ENCODE results near the gene CACNA1C. TPM values are rescaled to one million over a fixed set of nuclear protein-coding genes. Genes with fewer than 3 reads are reported as not detected.
"Not testable (repeated sequence)": the region's sequence is repeated elsewhere in the genome, so short reads cannot be mapped to it uniquely, and the experiment has no call there.

The CACNA1C gene
- total RNA-seq, 1 donor from 2014 or later: 171 TPM

- intact Hi-C loops (cut with DNase I): no loop called here
- ATAC-seq (no peak), DNase-seq (ENCODE audit: missing footprints) (no peak)
Observed at GRCh38 chr12:2691345-2692071, 638.7 kb downstream of the CACNA1C start.

DNA sequence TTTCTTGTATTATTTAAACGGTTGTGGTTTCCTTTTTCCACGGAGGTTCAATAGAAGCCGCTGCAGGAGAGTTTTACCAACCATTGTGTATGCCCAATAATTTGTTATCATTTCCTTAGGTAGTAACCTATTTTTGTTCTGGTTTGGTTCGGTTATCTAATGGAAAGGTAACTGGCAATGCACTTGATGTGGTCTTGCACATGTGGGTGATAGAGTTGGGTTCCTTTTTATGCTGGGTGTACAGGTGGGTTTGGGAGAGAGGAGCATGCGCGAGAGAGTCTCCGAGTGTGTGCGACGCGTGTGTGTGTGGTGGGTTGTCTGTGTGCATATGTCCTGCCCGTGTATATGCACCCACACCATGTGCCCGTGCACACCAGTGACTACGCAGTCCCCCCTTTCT lies 639.3 kb downstream of the CACNA1C start:
- ATAC-seq (no peak), DNase-seq (ENCODE audit: missing footprints) (no peak)
- intact Hi-C loops (cut with DNase I): no loop called here

DNA sequence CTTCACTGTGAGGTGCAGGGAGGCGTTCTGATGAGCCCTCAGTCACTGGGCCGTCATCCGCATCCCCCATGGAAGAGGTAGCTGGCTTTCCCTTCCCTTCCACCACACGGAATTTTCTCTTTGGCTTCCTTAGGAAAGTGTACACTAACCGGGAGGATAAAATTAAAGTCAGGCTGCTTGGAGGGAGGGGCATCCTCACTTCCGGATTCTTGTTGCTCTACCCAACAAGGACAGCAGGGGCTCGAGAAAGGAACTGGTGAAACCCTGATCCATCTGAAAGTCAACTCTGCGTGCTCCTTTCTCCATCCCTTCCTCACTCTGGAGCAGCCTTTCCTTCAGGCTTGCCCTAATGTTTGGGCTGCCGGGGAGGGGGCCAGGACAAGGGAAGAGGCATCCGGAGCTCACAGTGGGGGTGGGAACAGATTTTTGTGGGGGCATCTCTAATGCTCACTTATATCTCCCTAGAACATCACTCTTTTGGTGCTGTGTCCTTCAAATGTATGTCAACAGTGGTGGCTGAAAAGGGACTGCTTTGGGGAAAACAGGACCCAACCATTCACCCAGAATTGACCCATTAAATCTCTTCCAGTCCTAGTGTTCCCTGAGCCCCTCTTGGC lies 640.6 kb downstream of the CACNA1C start:
- no peak for DNase-seq (ENCODE audit: missing footprints)
- no peak for ATAC-seq
- intact Hi-C loops (cut with DNase I): no loop called here

DNA sequence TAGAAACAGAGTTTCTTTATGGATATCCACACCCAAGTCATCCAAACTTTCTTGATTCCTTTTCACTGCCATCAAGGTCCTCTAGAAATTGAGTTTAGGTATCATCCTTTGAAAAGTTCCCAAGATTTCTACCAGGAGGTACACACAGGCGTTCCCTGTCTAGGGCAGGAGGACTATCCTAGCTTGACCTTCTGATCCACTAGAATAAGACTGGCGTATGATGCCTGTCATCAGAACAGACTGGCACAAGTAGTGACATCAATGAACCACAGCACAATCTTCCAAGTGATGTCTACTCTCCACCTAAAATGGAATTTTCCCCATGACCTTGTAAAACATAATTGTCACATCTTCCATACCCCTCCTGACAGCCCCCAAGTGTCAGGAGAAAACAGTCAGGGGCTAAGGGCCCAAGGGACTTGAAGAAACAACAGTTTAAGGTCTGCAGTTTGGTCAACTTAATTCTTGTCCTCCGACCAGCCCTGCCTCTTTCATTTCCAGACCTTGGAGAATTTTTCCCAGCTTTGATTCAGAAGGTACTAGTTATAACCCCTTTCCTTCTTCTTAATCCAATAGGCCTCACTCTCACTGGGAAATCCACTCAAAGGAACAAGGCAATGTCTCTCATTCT lies 641.3 kb downstream of the CACNA1C start:
- intact Hi-C loops (cut with DNase I): no loop called here
- ATAC-seq: no peak

DNA sequence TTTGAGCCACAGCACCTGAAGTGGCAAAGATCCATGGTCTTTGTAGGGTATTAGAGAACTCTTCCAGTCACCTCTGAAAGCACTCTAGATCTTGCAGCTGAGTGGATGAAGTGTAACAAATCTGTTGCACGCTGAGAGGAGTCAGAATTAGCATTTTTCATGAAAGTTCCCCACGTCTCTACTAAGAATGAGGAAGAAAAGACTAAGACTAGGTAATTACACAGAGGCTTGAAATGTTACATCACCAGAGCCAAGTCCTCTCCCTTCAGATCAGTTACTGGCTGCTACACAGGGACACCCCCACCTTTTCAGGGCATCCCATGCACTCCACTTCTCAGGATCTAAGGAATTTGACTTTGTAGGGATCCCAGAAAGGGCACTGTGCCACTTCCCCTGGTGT lies 643.3 kb downstream of the CACNA1C start:
- intact Hi-C loops (cut with DNase I): no loop called here
- ATAC-seq (no peak), DNase-seq (ENCODE audit: missing footprints) (no peak)

More for the DNA sequence above, 641.3 kb downstream of the CACNA1C start:
- no peak for DNase-seq (ENCODE audit: missing footprints)

GRCh38 chr12:2697057-2697800 lies 644.4 kb downstream of the CACNA1C start:
- intact Hi-C loops (cut with DNase I): no loop called here
- peak; percentile 21 for ATAC-seq

DNA sequence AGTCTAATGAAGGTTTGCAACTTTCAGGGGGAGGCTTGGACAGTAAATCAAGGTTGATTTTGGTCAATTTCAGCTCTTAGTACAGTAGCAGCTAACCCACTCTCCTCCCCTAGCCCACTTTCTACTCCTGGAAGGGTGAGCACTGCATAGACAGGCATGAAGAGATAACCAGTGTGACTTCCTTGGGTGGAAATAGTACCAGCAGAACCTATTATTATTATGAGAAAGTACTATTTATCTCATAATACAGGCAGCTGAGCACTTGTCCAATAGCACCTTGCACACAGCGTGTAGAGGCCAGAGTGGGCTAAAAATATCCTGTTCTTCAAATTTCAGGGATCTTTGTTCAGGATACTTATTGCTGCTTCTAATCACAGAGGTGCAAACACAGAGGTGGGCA lies 645.8 kb downstream of the CACNA1C start:
- ATAC-seq (no peak), DNase-seq (ENCODE audit: missing footprints) (no peak)
- intact Hi-C loops (cut with DNase I): no loop called here

More at GRCh38 chr12:2697057-2697800, 644.4 kb downstream of the CACNA1C start:
- no peak for DNase-seq (ENCODE audit: missing footprints)

DNA sequence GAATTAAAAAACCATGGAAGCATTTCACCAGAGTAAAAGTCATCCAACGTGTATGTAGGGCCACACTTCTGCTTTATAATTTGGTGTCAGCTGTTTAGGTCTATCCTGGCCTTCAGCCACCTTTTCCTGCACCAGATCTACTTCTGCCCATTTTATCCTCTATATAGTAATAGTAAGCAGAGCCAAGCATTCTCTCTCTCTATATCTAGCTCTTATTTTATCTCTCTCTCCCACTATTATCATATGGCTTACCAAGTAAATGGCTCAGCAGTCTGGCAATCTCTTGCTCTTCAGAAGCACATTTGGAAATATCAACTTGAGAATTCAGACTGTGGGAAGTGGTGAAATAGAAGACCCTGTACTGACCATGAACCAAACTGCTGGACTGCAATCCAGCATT lies 657.9 kb downstream of the CACNA1C start:
- ATAC-seq (no peak), DNase-seq (ENCODE audit: missing footprints) (no peak)
- intact Hi-C loops (cut with DNase I): no loop called here

DNA sequence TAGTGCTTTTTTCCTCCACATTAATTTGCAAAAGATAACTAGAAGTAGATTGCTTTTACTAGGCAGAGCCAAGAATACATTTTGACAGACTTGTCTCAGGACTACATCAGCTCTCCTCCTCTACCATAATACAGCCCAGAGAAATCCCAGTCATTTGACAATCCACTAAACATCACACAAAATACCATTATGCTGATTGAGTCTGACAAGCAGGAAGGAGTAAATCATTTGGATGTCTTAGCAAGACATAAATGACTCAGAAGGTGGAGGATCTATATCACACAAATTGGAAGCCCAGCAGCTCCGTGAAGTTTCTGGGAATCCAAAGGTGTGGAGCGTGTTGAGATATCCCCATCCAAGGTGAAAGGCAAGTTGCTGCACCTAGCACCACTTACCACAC lies 666.6 kb downstream of the CACNA1C start:
- ATAC-seq: no peak
- intact Hi-C loops (cut with DNase I): no loop called here
- DNase-seq (ENCODE audit: missing footprints): no peak

DNA sequence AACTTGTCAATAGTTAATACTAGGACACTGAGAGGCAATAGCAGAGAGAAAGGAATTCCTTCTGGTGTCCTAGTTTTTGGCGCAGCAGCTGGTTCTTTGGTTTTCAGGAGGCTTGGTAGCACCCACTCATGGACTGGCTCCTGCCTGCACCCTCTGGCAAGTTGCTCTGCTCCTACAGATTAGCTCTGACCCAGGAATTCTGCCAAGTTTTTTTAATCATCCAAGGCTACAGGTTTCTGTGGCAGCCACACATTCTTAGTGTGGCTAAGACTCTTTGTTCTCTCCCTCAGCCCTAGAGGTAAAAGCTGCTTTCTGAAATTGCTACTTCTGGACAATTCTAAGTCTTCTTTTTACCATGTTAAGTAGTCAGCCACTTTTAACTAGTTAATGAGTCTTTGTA lies 670.0 kb downstream of the CACNA1C start:
- DNase-seq (ENCODE audit: missing footprints) (no peak), ATAC-seq (no peak)
- intact Hi-C loops (cut with DNase I): no loop called here

- intact Hi-C loops (cut with DNase I): no loop called here
- ATAC-seq (no peak), DNase-seq (ENCODE audit: missing footprints) (no peak)
Observed at GRCh38 chr12:2732290-2732689, 679.5 kb downstream of the CACNA1C start.

DNA sequence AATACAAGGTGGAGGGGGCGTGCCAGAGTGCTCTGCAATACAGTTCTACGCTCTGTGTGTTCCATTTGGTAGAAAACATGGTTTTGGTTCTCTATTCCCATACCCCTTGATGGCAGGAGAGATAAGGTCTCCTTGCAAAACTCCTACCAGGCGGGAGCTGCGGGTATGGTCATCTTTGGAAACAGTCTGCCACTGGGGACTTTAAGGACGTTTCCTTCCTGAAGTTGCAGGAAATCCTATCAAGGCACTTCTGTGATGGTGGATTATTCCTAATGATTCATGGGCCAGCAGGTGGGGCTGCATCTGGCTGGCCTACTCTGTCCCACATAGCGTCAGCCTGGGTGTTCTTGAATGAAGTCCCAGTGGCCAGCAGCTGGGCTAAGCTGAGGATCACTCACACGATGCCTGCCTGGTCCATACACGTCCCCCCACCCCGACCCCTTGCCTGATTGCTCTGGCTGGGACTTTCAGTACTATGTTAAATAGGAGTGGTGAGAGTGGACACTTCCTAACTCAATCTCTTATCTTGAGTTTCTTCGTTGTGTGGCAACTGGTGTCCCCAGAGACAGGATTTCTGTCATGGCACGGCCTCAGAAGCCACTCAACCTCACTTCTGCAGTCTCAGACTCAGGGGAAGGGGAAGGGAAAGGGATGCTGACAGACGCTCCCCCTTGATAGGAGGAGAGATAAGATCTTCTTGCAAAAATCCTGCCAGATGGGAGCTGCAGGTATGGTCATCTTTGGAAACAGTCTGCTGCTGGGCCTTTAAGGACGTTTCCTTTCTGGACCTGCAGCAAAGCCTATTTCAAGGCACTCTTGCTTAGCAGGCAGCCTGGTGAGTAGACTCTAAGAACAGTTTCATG lies 680.9 kb downstream of the CACNA1C start:
- DNase-seq (ENCODE audit: missing footprints) (no peak), ATAC-seq (no peak)
- intact Hi-C loops (cut with DNase I): no loop called here

GRCh38 chr12:2735432-2735831 lies 682.6 kb downstream of the CACNA1C start:
- intact Hi-C loops (cut with DNase I): no loop called here
- ATAC-seq: no peak

DNA sequence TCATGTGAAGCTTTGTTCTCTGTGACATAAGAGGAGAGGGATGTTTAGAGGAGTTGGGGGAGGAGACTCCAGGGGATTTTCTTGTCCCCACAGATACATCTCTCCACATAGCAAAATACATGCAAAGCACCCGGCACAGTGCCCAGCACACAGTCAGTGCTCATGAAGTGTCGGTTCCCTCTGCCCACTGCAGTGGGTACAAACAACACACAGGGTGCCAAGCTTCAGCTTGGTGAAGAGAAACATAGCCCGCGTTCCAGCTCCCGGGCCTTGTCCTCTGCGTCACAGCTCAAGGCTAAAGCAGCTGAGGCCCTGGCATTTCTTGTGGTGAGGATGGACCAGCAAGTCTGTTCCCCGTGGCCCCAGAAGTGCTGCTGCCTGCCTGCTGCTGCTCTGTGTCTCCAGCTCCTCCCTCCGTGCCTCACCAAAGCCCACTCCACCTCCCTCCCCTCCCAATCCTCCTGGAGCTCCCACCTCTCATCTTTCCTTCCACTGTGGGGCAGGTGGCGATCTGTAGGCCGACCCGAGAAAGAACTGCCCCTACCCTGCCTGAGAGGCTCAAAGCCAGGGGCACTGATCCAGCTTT lies 685.0 kb downstream of the CACNA1C start:
- intact Hi-C loops (cut with DNase I): no loop called here
- DNase-seq (ENCODE audit: missing footprints) (no peak), ATAC-seq (no peak)

More at GRCh38 chr12:2735432-2735831, 682.6 kb downstream of the CACNA1C start:
- DNase-seq (ENCODE audit: missing footprints): no peak

- DNase-seq (ENCODE audit: missing footprints) (no peak), ATAC-seq (no peak)
- intact Hi-C loops (cut with DNase I): no loop called here
Observed at GRCh38 chr12:2739069-2739468, 686.3 kb downstream of the CACNA1C start.

DNA sequence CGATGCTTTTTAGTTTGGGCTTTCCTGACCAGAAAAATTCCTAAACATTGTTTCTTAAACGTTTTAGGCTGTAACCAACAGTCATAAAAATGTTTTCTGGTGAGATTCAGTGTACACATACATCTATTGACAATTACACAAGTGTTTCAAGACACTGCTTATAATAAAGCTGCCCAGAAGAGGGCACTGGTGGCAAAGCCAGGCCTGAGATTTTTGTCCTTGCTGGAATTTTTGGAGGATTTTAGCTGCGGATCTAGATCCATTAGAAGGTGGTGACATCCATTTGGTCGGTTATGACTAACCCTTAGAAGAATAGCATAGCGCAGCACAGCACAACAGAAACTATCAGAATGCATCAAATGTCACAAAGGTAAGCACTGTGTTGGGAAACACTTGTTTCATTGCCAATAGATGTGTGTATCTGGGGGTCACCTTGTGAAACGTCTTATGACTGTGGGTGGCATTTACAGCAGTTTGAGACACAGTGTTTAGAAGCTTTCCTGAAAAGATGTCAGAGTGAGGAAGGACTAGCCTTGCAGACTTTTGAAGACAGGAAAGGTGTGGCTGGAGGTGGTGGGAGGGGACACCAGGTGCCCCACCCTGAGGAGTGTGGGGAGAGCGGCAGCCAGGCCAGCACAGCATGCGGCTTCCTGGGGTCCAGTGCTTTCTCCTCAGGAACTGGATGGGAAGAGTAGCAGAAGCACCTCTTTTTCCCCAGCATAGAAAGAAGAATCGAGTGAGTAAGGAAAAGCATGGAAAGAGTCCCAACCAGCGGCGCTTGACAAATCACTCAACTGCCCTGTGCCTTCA lies 687.2 kb downstream of the CACNA1C start:
- no peak for DNase-seq (ENCODE audit: missing footprints)
- intact Hi-C loops (cut with DNase I): loop anchor here (1.0 kb wide), 1 partner anchor 44 kb away; no protein-coding TSS in a partner anchor
- ATAC-seq: peak; percentile 21

DNA sequence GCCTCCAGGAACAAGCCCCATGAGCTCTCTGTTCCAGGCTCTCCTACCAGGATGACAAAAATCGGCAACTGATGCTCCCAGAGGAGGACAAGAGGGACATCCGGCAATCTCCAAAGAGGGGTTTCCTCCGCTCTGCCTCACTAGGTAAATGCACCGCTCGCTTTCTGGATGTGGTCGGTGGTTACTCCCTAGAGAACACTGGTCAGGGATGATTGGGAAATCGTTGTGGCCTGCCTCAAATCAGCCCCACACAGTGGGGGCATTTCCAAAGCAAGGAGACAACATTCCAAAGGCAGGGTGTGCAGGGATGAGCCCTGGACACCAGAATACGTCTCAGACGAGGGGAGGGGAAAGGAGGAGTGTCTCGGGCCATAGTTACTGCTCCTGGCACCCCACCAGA lies 689.2 kb downstream of the CACNA1C start:
- ATAC-seq; intact Hi-C loops (cut with DNase I); DNase-seq (ENCODE audit: missing footprints): not testable (repeated sequence)
